ENCODE data around the gene TFF3.

The TFF3 gene

DNA sequence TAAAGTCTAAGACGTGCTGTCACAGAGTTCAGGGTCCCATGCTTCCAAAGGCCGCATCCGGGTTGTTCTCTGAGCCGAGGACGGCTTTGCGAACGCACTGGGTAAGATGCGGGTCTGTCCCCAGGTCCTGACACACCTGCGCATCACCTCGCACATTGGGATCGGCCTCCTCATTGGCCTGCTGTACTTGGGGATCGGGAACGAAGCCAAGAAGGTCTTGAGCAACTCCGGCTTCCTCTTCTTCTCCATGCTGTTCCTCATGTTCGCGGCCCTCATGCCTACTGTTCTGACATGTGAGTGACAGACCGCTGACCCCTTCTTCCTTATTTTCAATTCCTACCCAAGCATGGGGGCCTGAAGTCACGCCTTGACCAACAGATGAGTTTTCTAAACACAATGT is 25.3 kb downstream of the TFF3 start:
- H2AFZ ChIP-seq (ENCODE audit: low read depth, low read length, severe bottlenecking), result no peak overlapping the region
- no peaks in the 10 kb centered on the region for H4K20me1 ChIP-seq (ENCODE audit: low read depth, low read length)
- no peaks in the 10 kb centered on the region for H3K36me3 ChIP-seq (ENCODE audit: low read length)
- no peak overlapping the region for H3K27ac ChIP-seq (ENCODE audit: low read depth, low read length)
- H3K4me2 ChIP-seq (ENCODE audit: low read depth, low read length, poor library complexity, severe bottlenecking), result no peak overlapping the region
- H3K27me3 ChIP-seq (ENCODE audit: low read length), result no peaks in the 10 kb centered on the region
- no peak for TF ChIP-seq EZH2phosphoT487 (conservative IDR thresholded peaks at IDR 0.05; ENCODE audit: low read length)
- TF ChIP-seq, protein P1, sequence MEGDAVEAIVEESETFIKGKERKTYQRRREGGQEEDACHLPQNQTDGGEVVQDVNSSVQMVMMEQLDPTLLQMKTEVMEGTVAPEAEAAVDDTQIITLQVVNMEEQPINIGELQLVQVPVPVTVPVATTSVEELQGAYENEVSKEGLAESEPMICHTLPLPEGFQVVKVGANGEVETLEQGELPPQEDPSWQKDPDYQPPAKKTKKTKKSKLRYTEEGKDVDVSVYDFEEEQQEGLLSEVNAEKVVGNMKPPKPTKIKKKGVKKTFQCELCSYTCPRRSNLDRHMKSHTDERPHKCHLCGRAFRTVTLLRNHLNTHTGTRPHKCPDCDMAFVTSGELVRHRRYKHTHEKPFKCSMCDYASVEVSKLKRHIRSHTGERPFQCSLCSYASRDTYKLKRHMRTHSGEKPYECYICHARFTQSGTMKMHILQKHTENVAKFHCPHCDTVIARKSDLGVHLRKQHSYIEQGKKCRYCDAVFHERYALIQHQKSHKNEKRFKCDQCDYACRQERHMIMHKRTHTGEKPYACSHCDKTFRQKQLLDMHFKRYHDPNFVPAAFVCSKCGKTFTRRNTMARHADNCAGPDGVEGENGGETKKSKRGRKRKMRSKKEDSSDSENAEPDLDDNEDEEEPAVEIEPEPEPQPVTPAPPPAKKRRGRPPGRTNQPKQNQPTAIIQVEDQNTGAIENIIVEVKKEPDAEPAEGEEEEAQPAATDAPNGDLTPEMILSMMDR (IDR thresholded peaks at IDR 0.05; ENCODE audit: insufficient read depth, low read length, poor library complexity, severe bottlenecking), result no peak
- H3F3A ChIP-seq (ENCODE audit: insufficient read depth), result no peaks in the 10 kb centered on the region
- no peaks in the 10 kb centered on the region for H3K9me3 ChIP-seq (ENCODE audit: insufficient read depth, low read length)
- H3K4me3 ChIP-seq (ENCODE audit: insufficient read depth, low read length, poor library complexity, severe bottlenecking), result no peak overlapping the region
- H3K9ac ChIP-seq (ENCODE audit: low read length), result no peak overlapping the region
- H3K9me2 ChIP-seq (replicated peaks; ENCODE audit: insufficient read depth, low read length), result no peaks in the 10 kb centered on the region
- no peaks in the 10 kb centered on the region for H3K79me2 ChIP-seq (ENCODE audit: insufficient read depth, low read length)

DNA sequence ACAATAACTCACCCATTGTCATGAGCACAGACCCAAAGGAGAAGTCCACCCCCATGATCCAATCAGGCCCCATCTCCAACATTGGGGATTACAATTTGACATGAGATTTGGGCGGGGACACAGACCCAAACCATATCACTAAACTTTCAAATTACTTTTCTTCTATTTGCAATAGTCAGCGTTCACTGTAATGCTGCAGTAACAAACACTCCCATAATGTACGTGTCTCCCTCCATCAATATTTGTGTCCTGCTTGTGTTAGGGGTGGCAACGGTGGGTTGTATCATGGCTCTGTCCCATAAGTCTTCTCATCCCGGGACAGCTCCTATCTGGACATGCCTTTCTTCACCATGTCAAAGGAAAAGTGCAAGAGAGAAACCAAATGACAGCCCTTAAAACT is 26.2 kb downstream of the TFF3 start:
- TF ChIP-seq EZH2phosphoT487 (conservative IDR thresholded peaks at IDR 0.05; ENCODE audit: low read length), result no peak
- TF ChIP-seq, protein P1 (IDR thresholded peaks at IDR 0.05; ENCODE audit: insufficient read depth, low read length, poor library complexity, severe bottlenecking), result no peak
- Histone ChIP-seq H3K4me3 (ENCODE audit: insufficient read depth, low read length, poor library complexity, severe bottlenecking) (no peak overlapping the region), H3F3A (ENCODE audit: insufficient read depth) (no peaks in the 10 kb centered on the region), H3K36me3 (ENCODE audit: low read length) (no peaks in the 10 kb centered on the region), H3K79me2 (ENCODE audit: insufficient read depth, low read length) (no peaks in the 10 kb centered on the region), H3K27me3 (ENCODE audit: low read length) (no peaks in the 10 kb centered on the region), H3K27ac (ENCODE audit: low read depth, low read length) (no peak overlapping the region), H2AFZ (ENCODE audit: low read depth, low read length, severe bottlenecking) (no peak overlapping the region), H3K4me2 (ENCODE audit: low read depth, low read length, poor library complexity, severe bottlenecking) (no peak overlapping the region), H3K9me3 (ENCODE audit: insufficient read depth, low read length) (no peaks in the 10 kb centered on the region), H3K9ac (ENCODE audit: low read length) (no peak overlapping the region), H4K20me1 (ENCODE audit: low read depth, low read length) (no peaks in the 10 kb centered on the region), H3K9me2 (replicated peaks; ENCODE audit: insufficient read depth, low read length) (no peaks in the 10 kb centered on the region)

DNA sequence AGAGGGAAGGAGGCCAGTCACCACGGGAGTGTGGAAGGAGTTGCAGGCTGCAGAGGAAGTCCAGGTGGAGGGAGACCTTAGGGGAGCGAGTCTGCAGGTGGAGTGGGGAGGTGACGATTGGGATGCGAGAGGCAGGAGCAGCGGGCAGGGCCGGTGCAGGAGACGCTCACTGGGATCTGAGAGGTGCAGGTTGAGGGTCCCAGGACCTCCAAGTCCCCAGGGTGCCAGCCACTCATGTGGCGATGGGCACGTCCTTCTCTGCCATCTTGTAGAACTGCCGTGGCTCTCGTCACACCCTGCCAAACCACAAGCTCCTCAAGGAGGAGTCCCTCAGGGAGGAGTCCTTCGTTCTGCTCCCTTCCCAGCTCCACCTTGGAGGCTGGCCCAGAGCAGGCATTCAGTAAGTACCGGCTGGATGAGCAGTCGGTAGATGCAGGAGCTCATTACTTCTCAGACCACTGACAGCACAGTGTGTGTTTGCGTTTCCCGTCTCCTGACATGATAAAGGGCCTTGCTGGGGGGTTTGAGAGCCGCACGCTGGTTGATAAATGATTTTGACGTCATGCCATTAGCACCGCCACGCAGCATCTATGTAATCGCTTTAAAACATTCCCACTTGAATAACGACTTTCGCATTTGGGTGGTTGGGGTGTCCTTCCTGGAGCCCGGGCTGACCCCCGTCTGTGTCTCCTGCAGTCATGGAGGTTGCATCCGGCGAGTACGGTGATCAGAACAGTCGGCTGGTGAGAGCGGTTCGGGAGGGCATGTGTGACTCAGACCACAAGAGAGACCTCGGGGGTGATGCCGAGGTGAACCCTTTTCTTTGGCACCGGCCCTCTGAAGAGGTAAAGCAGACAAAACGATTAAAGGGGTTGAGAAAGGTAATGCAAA is 27.8 kb downstream of the TFF3 start:
- Histone ChIP-seq H3K4me2 (ENCODE audit: low read depth, low read length, poor library complexity, severe bottlenecking) (no peak overlapping the region), H3K27ac (ENCODE audit: low read depth, low read length) (no peak overlapping the region), H4K20me1 (ENCODE audit: low read depth, low read length) (no peaks in the 10 kb centered on the region), H3F3A (ENCODE audit: insufficient read depth) (no peaks in the 10 kb centered on the region), H3K4me3 (ENCODE audit: insufficient read depth, low read length, poor library complexity, severe bottlenecking) (no peak overlapping the region), H3K9ac (ENCODE audit: low read length) (no peak overlapping the region), H2AFZ (ENCODE audit: low read depth, low read length, severe bottlenecking) (no peak overlapping the region), H3K9me2 (replicated peaks; ENCODE audit: insufficient read depth, low read length) (no peaks in the 10 kb centered on the region), H3K36me3 (ENCODE audit: low read length) (no peaks in the 10 kb centered on the region), H3K9me3 (ENCODE audit: insufficient read depth, low read length) (no peaks in the 10 kb centered on the region), H3K79me2 (ENCODE audit: insufficient read depth, low read length) (no peaks in the 10 kb centered on the region), H3K27me3 (ENCODE audit: low read length) (no peaks in the 10 kb centered on the region)
- TF ChIP-seq, protein P1 (IDR thresholded peaks at IDR 0.05; ENCODE audit: insufficient read depth, low read length, poor library complexity, severe bottlenecking), result no peak
- TF ChIP-seq EZH2phosphoT487 (conservative IDR thresholded peaks at IDR 0.05; ENCODE audit: low read length), result no peak

Data from SU-DHL-6 (cell line).